Measurements from ENCODE around the gene AVPI1.

AVPI1 gene

DNA sequence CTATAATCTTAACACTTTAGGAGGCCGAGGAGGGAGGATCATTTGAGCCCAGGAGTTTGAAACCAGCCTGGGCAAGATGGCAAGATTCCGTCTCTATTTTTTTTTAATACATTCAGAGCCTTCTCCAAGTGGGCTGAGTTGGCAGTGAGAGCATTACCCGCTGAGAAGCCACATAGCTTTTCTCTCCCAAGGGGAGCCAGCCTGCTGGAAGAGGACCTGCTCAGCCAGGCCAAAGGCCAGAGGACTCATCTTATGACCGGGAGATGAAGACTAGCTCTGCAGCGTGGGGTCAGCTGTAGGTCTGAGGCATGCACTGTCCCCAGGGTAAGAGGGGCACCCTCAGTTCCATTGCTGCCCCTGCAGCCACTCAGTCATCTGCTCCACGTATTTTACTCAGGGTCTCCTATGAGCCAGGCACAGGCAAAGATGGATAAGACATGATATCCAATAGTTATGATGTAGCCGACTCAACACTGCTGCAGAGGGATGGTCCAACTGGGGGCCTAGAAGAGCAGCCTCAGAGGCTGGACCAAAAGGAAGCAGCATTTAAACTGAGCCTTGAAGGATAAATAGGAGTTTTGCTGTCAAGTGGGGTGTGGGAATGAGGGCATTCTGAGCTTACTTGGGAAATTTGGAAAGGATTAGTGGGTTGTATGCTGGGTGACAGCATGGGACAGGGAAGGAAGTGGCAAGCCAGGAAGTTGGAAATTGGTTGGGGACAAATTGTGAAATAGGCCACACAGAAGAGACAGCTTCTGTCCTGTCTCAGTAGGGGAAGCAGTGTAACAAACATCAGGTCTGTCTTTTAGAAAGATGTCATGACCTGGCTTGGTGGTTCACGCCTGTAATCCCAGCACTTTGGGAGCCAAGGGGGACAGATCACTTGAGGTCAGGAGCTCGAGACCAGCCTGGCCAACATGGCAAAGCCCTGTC, 24.9 kb upstream of the AVPI1 start:
- no peak overlapping the region for H3K4me3 ChIP-seq (ENCODE audit: low read length)
- no peaks in the 10 kb centered on the region for H3K79me2 ChIP-seq (ENCODE audit: low read length)
- no peaks in the 10 kb centered on the region for H3K27me3 ChIP-seq (ENCODE audit: low read depth, low read length)
- no peaks in the 10 kb centered on the region for H3K36me3 ChIP-seq (replicated peaks; ENCODE audit: low read depth, low read length)
- H3K4me2 ChIP-seq (ENCODE audit: low read length), result no peak overlapping the region
- H3K9me3 ChIP-seq (ENCODE audit: insufficient read depth, low read length), result no peaks in the 10 kb centered on the region
- H4K20me1 ChIP-seq (ENCODE audit: insufficient read depth, low read length), result no peaks in the 10 kb centered on the region
- no peak overlapping the region for H3K27ac ChIP-seq (ENCODE audit: low read length)
- H2AFZ ChIP-seq (ENCODE audit: low read depth, low read length), result no peak overlapping the region
- TF ChIP-seq, protein P1, sequence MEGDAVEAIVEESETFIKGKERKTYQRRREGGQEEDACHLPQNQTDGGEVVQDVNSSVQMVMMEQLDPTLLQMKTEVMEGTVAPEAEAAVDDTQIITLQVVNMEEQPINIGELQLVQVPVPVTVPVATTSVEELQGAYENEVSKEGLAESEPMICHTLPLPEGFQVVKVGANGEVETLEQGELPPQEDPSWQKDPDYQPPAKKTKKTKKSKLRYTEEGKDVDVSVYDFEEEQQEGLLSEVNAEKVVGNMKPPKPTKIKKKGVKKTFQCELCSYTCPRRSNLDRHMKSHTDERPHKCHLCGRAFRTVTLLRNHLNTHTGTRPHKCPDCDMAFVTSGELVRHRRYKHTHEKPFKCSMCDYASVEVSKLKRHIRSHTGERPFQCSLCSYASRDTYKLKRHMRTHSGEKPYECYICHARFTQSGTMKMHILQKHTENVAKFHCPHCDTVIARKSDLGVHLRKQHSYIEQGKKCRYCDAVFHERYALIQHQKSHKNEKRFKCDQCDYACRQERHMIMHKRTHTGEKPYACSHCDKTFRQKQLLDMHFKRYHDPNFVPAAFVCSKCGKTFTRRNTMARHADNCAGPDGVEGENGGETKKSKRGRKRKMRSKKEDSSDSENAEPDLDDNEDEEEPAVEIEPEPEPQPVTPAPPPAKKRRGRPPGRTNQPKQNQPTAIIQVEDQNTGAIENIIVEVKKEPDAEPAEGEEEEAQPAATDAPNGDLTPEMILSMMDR (IDR thresholded peaks at IDR 0.05; ENCODE audit: low read depth, low read length), result no peak
- TF ChIP-seq EZH2phosphoT487 (IDR thresholded peaks at IDR 0.05; ENCODE audit: low read depth), result no peak
- no peak overlapping the region for H3K9ac ChIP-seq (ENCODE audit: low read length)
- H3K4me1 ChIP-seq (ENCODE audit: low read length), result no peaks in the 10 kb centered on the region; the same call in 1 of the 2 replicates

DNA sequence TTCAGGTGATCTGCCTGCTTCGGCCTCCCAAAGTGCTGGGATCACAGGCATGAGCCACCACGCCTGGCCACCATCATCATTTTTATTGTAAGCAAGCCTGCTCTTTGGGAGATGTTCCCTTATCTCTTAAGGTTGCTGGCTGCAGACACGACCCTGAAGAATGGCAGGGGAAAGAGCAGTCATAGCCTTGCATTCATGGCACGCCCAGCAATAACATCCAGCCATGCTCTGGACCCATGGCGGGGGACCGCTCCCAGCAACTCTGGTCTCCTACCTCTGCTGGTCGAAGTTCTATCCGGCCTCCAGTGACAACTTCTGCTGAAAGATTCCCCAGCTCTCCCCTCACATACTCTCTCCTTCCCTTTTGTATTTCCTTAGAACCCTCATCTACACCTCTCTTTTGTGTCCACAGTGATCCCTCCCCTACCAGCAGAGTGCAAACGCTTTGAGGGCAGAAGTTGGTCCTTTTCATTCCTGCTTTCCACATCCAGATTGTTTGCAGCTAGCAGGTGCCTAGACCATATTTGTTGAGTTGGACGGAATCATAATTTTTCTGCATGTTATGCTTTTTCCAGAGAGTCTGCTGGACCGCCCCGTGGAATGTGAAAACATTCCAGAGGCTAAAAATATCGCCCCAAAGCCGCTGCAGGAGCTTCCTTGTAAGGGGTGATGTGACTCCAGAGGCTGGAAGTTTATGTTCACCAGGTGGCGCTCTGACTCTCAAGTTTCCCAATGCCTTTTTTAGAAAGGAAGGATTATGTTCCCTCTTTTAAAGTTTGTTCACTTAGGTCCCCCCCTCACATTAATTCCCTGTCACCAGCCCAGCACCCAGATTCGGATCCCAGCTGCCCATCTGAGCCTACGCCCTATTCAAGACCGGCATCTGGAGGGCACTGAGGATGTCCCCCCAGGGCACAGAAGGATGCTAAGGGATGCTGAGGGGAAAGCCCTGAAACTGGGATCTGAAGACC, 22.2 kb upstream of the AVPI1 start:
- H3K36me3 ChIP-seq (replicated peaks; ENCODE audit: low read depth, low read length), result no peaks in the 10 kb centered on the region
- H3K9me3 ChIP-seq (ENCODE audit: insufficient read depth, low read length), result no peaks in the 10 kb centered on the region
- H3K4me2 ChIP-seq (ENCODE audit: low read length), result no peak overlapping the region
- no peak for TF ChIP-seq EZH2phosphoT487 (IDR thresholded peaks at IDR 0.05; ENCODE audit: low read depth)
- TF ChIP-seq, protein P1 (IDR thresholded peaks at IDR 0.05; ENCODE audit: low read depth, low read length), result peak; percentile 67
- no peaks in the 10 kb centered on the region for H3K27me3 ChIP-seq (ENCODE audit: low read depth, low read length)
- H3K27ac ChIP-seq (ENCODE audit: low read length), result no peak overlapping the region
- H3K9ac ChIP-seq (ENCODE audit: low read length), result no peak overlapping the region
- H3K79me2 ChIP-seq (ENCODE audit: low read length), result no peaks in the 10 kb centered on the region
- H2AFZ ChIP-seq (ENCODE audit: low read depth, low read length), result no peak overlapping the region
- no peaks in the 10 kb centered on the region for H4K20me1 ChIP-seq (ENCODE audit: insufficient read depth, low read length)
- H3K4me1 ChIP-seq (ENCODE audit: low read length), result no peaks in the 10 kb centered on the region; the same call in 1 of the 2 replicates
- H3K4me3 ChIP-seq (ENCODE audit: low read length), result no peak overlapping the region

DNA sequence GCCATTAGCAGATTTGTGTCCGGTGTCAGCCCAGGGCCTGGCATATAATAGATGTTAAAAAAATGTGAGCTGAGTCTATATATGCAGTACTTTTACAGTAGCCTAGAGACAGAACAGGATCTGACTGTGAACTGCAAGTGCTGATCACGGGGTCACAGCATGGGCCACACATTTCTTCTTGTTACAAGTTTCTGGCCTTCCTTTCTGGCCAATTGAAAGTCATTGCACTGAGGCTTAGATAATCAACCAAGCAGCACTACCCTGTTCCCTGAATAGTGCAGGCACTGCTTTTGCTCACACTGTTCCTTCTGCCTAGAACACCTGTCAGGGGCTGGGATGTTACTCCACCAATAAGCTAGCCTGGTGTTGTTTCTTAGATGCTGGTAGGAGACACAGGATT, 21.1 kb upstream of the AVPI1 start:
- Histone ChIP-seq H3K4me3 (ENCODE audit: low read length) (no peak overlapping the region), H3K36me3 (replicated peaks; ENCODE audit: low read depth, low read length) (no peaks in the 10 kb centered on the region), H2AFZ (ENCODE audit: low read depth, low read length) (no peak overlapping the region), H3K4me2 (ENCODE audit: low read length) (no peak overlapping the region), H4K20me1 (ENCODE audit: insufficient read depth, low read length) (no peaks in the 10 kb centered on the region), H3K4me1 (ENCODE audit: low read length) (no peaks in the 10 kb centered on the region; the same call in 1 of the 2 replicates), H3K27me3 (ENCODE audit: low read depth, low read length) (no peaks in the 10 kb centered on the region), H3K27ac (ENCODE audit: low read length) (no peak overlapping the region), H3K9ac (ENCODE audit: low read length) (no peak overlapping the region), H3K9me3 (ENCODE audit: insufficient read depth, low read length) (no peaks in the 10 kb centered on the region), H3K79me2 (ENCODE audit: low read length) (no peaks in the 10 kb centered on the region)
- TF ChIP-seq, protein P1 (IDR thresholded peaks at IDR 0.05; ENCODE audit: low read depth, low read length), result no peak
- TF ChIP-seq EZH2phosphoT487 (IDR thresholded peaks at IDR 0.05; ENCODE audit: low read depth), result no peak

All from OCI-LY3 (cell line).